HG03103 (cell line): ENCODE results near the gene TRPM1.

Experiments
- ATAC-seq: cut with Tn5 transposase; IDR thresholded peaks from one replicate; pipeline ENCODE4 v1.9.1; 2021; ENCODE audit warnings: low read depth; ENCODE audit not compliant: unreplicated experiment

The TRPM1 gene

DNA sequence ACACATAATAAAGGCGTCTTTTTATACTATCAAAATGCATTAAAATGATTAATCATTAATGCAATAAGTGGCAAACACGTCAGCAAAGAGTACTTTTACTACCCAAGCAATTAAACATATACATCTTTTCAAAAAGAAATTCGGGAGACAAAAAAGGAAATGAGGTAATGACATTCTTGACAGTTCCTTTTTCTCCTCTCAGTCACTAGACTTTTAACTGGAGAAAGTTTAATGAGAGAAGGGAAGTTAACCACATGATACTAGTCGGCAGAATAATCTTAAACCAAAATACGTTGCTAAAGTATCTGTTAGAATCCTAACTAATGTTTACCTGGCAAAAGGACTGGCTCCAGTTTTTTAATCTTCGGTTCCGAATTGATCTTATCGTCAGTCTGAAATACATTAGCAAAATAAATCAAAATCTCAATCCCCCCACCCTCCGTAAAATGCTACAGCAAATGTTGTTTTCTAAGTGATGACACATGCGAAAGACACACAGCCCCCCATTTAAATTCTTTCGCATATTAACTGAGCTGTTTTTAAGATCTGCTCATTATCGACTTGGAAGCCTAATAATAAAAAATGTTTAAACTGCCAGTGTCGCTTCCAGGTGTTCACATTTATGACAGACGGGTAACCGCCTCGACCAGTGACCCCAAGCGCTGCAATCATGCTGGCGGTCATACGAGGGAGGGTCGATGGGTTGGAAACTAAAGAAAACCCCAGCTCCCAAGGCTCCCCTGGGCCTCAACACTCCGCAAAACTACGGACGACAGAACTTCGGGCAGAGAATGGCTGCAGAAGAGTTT lies 110.9 kb downstream of the TRPM1 start:
- ATAC-seq = no peak

DNA sequence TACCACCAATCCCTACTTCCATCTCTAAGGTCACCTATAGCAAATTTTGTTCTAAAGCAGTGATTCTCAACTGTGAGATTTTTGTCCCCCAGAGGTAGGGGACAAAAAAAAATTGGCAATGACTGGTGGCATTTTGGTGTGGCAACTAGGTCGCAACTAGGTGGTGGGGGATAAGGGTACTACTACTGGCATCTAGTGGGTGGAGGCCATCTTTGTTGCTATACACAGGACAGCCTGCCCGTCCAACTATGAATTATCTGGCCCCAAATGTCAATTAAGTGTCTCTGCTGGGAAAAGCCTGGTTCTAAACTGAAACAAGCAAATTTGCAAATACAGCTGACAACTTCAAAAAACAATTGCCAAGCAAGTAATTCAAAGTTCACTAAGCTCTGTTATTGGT lies 111.5 kb downstream of the TRPM1 start:
- ATAC-seq = no peak

DNA sequence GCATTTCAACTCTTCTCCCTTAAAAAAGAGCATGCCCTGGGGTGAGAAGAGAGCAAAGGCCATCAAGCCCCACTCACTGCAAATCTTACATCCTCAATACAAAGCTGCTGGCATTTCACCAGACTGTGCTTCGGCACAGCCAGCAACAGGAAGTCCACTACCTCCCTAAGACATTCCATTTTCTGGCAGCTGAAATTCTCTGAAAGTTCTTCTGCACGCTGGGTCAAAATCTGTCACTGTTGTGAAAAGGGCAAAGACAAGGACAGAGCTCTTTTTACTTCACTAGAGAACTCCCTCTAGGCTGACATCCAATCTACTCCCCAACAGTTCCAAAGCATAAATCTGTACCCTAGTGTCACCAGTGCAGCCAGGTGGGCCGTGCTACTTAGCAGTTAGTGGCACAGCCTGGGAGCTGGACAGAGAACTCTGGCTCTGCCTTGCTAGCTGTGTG lies 116.4 kb downstream of the TRPM1 start:
- no peak for ATAC-seq

- ATAC-seq = no peak
Measured at GRCh38 chr15:30984542-30984941, 117.0 kb downstream of the TRPM1 start.

- ATAC-seq = no peak
Measured at GRCh38 chr15:30984118-30984517, 117.4 kb downstream of the TRPM1 start.

DNA sequence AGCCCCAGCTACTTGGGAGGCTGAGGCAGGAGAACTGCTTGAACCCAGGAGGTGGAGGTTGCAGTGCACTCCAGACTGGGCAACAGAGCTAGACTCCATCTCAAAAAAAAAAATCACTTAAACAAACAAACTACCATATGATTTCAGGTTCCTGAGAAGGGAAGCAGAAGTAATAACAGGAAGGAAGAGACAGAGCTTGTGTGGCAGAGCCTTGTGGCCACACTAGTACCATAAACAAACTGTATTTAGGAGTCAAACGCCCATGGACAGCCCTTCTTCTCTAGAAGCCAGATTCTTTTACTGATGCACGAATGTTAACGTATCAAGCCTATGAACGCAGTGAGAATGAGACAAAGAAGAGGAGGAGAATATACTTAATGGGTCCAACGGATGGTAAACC lies 122.1 kb downstream of the TRPM1 start:
- ATAC-seq = no peak

GRCh38 chr15:30978328-30978727 lies 123.2 kb downstream of the TRPM1 start:
- no peak for ATAC-seq

DNA sequence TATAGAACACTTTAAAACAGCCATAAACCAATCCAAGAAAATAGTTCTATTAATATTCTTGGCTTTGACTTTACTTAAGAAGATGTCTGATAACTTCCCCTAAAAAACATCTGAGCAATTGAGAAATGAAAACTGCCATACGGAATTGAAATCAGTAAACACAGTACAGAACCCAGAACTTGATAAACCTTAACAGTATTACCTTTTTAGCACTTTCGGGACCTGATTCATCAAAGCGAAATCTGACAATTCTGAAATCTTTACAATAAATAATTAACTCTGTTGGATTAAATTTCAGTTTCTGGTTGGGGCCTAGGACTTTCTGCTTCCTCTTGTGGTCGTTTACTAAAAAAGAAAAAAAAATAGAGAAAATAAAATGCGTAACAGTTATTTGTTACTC lies 127.4 kb downstream of the TRPM1 start:
- no peak for ATAC-seq

DNA sequence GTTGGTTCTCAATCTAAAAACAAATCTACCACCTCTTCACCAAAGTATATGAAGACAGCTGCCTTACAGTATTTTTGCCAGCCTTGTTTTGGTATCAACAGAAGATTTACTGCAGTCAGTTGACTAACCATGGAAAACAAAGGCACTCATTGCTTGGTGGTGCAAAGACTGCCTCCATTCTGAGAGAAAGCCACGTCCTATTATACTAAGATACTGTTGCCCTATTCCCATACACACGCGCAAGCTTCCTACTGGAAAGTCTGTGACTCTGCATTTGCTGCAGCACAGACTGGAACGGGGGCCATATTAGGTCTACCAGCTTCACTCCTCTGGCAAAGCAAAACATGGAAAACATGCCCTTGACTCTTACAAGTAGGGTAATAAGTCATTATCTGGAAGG lies 128.1 kb downstream of the TRPM1 start:
- ATAC-seq = no peak

DNA sequence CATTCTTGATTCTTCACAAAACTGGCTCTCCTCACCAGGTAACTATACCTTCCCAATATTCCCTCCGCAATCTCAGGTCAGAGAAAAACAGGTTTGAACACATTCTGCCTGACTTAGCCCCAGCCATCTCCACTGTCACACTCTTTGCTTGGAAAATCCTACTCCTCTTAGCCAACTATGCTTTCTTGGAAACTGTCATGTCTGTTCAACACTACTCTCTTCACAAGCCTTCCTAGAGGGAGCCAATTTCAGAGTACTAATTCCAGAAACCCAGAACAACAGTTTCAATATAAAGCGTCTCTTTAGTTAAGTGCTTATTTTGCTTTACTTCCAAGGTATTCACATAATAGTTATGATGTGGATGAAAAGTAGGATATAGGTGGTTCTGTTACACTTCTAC lies 131.8 kb downstream of the TRPM1 start:
- ATAC-seq = no peak

DNA sequence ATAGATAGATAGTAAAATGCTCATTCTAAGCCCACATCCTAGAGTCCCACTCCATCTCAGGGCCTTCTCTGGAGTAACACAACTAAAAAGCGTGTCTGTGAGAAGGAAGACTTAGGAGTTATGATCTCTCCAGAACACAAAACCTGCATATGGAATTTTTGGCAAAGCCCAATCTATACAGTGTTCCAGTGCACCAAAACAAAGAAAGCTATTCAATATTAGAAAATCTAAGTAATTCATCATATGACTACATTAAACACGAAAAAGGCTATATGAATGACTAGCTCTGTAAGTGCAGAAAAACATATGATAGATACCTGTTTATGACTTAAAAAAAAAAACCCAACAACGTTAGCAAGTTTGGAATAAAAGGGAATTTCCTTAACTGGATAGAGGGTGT lies 137.8 kb downstream of the TRPM1 start:
- no peak for ATAC-seq

DNA sequence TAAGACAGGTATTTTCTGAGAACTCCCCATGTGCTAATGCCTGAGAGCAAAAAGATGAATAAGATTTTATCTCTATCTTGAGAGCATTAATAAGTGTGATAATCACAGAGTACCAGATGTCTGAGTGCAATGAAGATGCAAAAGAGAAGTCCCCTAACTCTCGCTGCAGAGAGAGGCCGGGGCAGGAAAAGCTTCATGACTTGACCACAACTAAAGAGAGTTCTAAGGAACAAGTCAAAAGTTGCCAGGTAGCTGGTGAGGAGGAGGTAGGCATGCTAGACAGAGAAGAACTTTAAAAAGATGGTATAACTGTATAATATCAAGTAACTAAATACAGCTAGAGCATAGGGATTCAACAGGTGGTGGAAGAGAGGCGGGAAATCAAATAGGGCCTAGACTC lies 138.9 kb downstream of the TRPM1 start:
- no peak for ATAC-seq

- ATAC-seq = no peak
Measured at GRCh38 chr15:30962079-30962478, 139.4 kb downstream of the TRPM1 start.

DNA sequence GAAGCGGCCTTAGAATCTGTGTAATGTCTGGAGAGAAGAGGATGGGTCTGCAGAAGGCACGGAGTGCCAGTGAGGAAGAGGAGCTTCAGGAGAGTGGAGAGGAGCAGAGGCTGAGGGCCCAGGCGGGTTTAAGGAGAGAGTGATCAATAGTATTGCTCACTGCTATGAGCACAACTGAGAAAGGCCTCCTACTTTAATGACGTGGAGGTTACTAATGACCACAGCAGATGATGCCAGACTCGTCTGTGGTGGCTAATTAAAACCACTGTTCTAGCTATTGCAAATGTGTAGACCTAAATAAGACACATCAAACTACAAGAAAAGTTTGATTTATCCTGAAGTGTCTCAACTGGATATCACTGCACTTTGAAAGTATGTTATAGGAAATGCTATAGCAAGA lies 143.3 kb downstream of the TRPM1 start:
- no peak for ATAC-seq

DNA sequence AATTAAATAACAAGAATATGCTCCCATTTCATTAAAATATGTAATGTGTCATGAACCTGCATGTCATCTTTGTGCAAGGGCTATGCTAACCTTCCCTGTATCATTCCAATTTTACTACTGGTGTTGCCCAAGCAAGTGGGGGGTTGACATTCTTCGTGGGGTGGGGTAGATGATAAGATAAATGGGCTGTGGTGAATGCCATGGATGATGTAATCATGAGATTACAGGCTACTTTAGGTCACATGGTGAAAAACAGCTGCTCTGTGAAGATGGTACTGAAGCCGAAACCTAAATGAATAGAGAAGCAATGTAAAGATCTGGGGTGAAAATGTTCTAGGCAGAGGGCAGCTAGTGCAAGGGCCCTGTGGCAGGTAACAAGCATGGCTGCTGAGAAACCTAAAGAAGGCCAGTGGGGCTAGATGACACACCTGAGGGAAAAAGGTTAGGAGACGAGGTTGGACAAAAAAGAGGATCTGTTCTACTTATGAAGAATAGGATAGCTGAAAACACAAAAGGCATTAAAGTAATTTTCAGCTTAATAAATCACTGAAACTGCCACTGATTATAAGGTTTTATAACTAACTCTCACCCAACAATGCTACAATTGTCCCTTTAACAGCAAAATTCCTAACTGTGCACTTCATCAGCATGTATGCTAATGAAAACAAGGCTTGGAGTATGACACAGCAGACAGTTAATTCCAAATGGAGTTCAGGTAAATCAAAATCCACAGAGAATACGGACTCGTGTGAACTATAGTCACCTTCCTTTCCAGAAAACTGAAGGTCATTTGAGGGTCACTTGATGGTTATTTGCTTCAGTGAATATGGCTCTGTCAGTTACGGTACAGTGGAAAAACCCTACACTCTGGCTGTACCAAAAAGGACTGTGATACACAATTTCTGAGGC lies 145.1 kb downstream of the TRPM1 start:
- ATAC-seq = no peak

DNA sequence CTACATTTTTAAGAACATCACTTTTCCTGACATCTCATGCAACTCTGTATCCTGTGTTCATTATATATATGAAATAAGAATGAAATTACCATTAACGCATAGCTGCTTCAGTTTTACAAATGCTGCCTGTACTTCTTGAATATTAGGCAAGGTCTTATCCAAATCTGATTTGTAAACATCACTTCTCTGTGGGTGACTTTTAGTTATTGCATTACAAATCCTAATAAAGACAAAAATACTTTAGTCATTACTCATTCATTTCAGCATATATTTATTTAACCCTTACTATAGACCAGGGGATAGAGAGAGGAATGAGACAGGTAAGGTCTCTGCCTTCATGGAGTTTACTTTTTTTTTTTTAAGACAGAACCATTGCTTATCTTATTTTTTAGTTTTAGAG lies 146.9 kb downstream of the TRPM1 start:
- ATAC-seq = no peak

DNA sequence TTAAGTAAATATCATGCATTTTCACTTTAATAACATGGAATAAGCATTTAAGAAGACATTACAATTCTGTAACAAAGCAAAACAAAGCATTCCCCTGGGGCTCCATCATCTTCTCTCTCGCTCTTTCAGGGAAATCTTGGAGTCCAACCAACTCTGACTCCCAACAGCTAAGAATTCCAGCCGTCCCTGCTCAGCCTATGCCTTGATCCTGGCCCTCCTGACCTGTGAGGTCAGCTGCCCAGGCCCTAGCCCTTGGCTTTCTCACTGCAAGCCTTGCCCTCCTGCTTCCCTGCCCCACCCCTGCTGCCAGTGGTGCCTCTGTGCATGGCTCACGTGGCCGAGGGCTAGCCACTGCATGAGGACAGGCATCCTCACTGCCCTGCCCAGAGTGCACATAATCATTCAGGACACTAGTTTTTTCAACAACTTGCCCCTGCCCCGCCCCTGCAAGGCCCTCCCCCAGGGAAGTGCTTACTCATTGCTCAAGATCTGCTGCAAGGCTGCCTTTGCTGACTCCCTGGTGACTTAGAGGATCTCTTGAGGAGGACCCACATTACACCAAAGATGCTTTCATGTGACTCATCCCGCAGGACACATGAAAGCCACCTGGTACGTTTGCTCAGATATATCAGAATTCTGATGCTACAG lies 147.7 kb downstream of the TRPM1 start:
- no peak for ATAC-seq

GRCh38 chr15:30953183-30953582 lies 148.3 kb downstream of the TRPM1 start:
- ATAC-seq = no peak
